IPS-15b (cell line): ENCODE measurements around the gene DYNC2LI1.

Source experiments
- H3K27me3 ChIP-seq: one replicate; pipeline ENCODE4 v1.6.1; 2013; ENCODE audit warnings: low read length; ENCODE audit not compliant: control insufficient read depth, insufficient read depth
- H3K36me3 ChIP-seq: one replicate; pipeline ENCODE4 v1.6.1; 2013; ENCODE audit warnings: low read length; ENCODE audit not compliant: control insufficient read depth, insufficient read depth
- H3K4me1 ChIP-seq: one replicate; pipeline ENCODE4 v1.6.1; 2013; ENCODE audit warnings: mild to moderate bottlenecking, low read length; ENCODE audit not compliant: control insufficient read depth, insufficient read depth
- H3K4me3 ChIP-seq: one replicate; pipeline ENCODE4 v1.5.1; 2013; ENCODE audit warnings: low read depth, low read length
- H3K9ac ChIP-seq: one replicate; pipeline ENCODE4 v1.6.1; 2013; ENCODE audit warnings: low read depth, mild to moderate bottlenecking, low read length
- H3K9me3 ChIP-seq: one replicate; pipeline ENCODE4 v1.6.1; 2013; ENCODE audit warnings: mild to moderate bottlenecking, low read length; ENCODE audit not compliant: control insufficient read depth, insufficient read depth

The DYNC2LI1 gene

GRCh38 chr2:43743706-43744105, 30.1 kb upstream of the DYNC2LI1 start:
- H3K27me3 ChIP-seq: no peaks in the 10 kb centered on the region
- no peak overlapping the region for H3K4me3 ChIP-seq
- H3K9ac ChIP-seq: no peak overlapping the region
- H3K36me3 ChIP-seq: no peaks in the 10 kb centered on the region
- no peaks in the 10 kb centered on the region for H3K4me1 ChIP-seq
- H3K9me3 ChIP-seq: no peaks in the 10 kb centered on the region

DNA sequence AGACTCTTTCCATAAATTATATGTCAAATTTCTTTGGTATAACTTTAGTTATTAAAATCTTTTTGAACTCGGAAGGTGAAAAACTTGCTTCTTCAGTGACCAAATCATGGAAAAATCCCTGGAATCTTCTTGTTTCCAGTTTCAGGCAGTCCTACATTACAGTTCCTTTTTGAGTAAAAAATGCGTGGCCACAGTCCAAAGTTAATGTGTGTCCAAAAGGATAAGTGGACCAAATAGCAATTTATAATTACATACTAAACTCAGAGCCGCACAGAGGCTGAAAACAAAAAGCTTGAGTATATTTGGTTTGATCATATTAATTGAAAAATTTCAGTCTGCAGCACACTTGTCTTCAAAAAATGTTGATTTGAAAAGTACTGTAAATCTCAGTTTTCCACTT, 28.4 kb upstream of the DYNC2LI1 start:
- H3K9ac ChIP-seq: no peak overlapping the region
- H3K4me3 ChIP-seq: no peak overlapping the region
- H3K36me3 ChIP-seq: no peaks in the 10 kb centered on the region
- H3K9me3 ChIP-seq: no peaks in the 10 kb centered on the region
- no peaks in the 10 kb centered on the region for H3K27me3 ChIP-seq
- no peaks in the 10 kb centered on the region for H3K4me1 ChIP-seq

DNA sequence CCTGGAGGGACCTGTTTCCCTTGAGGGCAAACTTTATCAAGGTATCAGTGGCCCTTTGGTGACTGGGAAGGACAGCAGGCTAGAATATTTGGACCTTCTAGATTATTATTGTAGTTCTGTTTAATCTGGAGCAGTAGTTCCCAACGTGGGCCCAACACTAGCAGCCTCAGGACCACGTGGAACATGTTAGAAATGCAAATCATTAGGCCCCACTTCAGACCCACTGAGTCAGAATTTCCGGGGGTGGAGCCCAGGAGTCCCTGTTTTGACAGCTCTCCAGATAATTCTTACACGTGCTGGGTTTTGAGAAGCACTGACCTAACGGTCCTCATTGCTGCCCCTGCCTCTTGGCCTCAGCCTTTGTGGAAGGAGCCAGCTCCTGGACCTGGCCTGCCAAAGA, 25.5 kb upstream of the DYNC2LI1 start:
- H3K36me3 ChIP-seq: no peaks in the 10 kb centered on the region
- no peaks in the 10 kb centered on the region for H3K9me3 ChIP-seq
- H3K9ac ChIP-seq: no peak overlapping the region
- no peak overlapping the region for H3K4me3 ChIP-seq
- no peaks in the 10 kb centered on the region for H3K27me3 ChIP-seq
- no peaks in the 10 kb centered on the region for H3K4me1 ChIP-seq

GRCh38 chr2:43749583-43749982, 24.3 kb upstream of the DYNC2LI1 start:
- no peaks in the 10 kb centered on the region for H3K27me3 ChIP-seq
- H3K4me1 ChIP-seq: no peaks in the 10 kb centered on the region
- no peak overlapping the region for H3K4me3 ChIP-seq
- H3K9ac ChIP-seq: no peak overlapping the region
- no peaks in the 10 kb centered on the region for H3K9me3 ChIP-seq
- H3K36me3 ChIP-seq: no peaks in the 10 kb centered on the region

- H3K4me1 ChIP-seq: no peaks in the 10 kb centered on the region
- no peaks in the 10 kb centered on the region for H3K27me3 ChIP-seq
- no peaks in the 10 kb centered on the region for H3K9me3 ChIP-seq
- H3K9ac ChIP-seq: no peak overlapping the region
- H3K36me3 ChIP-seq: no peaks in the 10 kb centered on the region
- no peak overlapping the region for H3K4me3 ChIP-seq
Observed at GRCh38 chr2:43751476-43751990, 22.3 kb upstream of the DYNC2LI1 start.

GRCh38 chr2:43752302-43752701, 21.5 kb upstream of the DYNC2LI1 start:
- no peak overlapping the region for H3K4me3 ChIP-seq
- H3K27me3 ChIP-seq: no peaks in the 10 kb centered on the region
- H3K9me3 ChIP-seq: no peaks in the 10 kb centered on the region
- H3K9ac ChIP-seq: no peak overlapping the region
- H3K4me1 ChIP-seq: no peaks in the 10 kb centered on the region
- H3K36me3 ChIP-seq: no peaks in the 10 kb centered on the region

GRCh38 chr2:43754180-43754579, 19.7 kb upstream of the DYNC2LI1 start:
- H3K27me3 ChIP-seq: no peaks in the 10 kb centered on the region

GRCh38 chr2:43758739-43759138, 15.1 kb upstream of the DYNC2LI1 start:
- Histone ChIP-seq H3K4me3 (no peak overlapping the region), H3K9me3 (no peaks in the 10 kb centered on the region), H3K4me1 (no peaks in the 10 kb centered on the region), H3K27me3 (no peaks in the 10 kb centered on the region), H3K9ac (no peak overlapping the region), H3K36me3 (no peaks in the 10 kb centered on the region)

More at GRCh38 chr2:43754180-43754579, 19.7 kb upstream of the DYNC2LI1 start:
- Histone ChIP-seq H3K4me1 (no peaks in the 10 kb centered on the region), H3K9ac (no peak overlapping the region), H3K9me3 (no peaks in the 10 kb centered on the region), H3K4me3 (no peak overlapping the region), H3K36me3 (no peaks in the 10 kb centered on the region)

GRCh38 chr2:43759195-43759594, 14.6 kb upstream of the DYNC2LI1 start:
- no peaks in the 10 kb centered on the region for H3K9me3 ChIP-seq
- no peak overlapping the region for H3K4me3 ChIP-seq
- H3K27me3 ChIP-seq: no peaks in the 10 kb centered on the region
- no peaks in the 10 kb centered on the region for H3K36me3 ChIP-seq
- H3K4me1 ChIP-seq: no peaks in the 10 kb centered on the region
- no peak overlapping the region for H3K9ac ChIP-seq

GRCh38 chr2:43762286-43762685, 11.6 kb upstream of the DYNC2LI1 start:
- Histone ChIP-seq H3K9me3 (no peaks in the 10 kb centered on the region), H3K27me3 (no peaks in the 10 kb centered on the region), H3K36me3 (no peaks in the 10 kb centered on the region), H3K9ac (no peak overlapping the region), H3K4me3 (no peak overlapping the region), H3K4me1 (no peaks in the 10 kb centered on the region)

DNA sequence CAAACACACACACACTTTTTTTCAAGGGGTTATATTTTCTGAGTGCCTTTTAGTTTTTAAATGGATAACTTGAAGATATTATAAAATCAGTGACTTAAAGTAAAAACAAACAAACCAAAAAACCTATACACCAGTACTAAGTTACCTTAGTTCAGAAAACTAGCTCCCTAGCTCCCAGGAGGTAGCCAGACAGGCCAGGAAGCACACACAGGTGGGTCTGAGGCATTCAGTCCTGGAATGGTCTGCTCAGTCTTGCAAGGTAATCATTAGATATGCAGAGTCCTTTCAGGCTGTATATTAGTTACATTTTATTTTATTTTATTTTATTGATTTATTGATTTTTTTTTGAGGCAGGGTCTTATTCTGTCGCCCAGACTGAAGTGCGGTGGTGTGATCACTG, 10.7 kb upstream of the DYNC2LI1 start:
- no peaks in the 10 kb centered on the region for H3K27me3 ChIP-seq
- H3K36me3 ChIP-seq: no peaks in the 10 kb centered on the region
- H3K4me3 ChIP-seq: no peak overlapping the region
- H3K9ac ChIP-seq: no peak overlapping the region
- no peaks in the 10 kb centered on the region for H3K4me1 ChIP-seq
- no peaks in the 10 kb centered on the region for H3K9me3 ChIP-seq

GRCh38 chr2:43764086-43764705, 9.6 kb upstream of the DYNC2LI1 start:
- Histone ChIP-seq H3K4me1 (no peaks in the 10 kb centered on the region), H3K27me3 (no peaks in the 10 kb centered on the region), H3K4me3 (no peak overlapping the region), H3K9me3 (no peaks in the 10 kb centered on the region), H3K9ac (no peak overlapping the region), H3K36me3 (no peaks in the 10 kb centered on the region)
